Type B pancreatic cell (in vitro differentiated cells): ENCODE data around the gene C12orf42. TPM values are rescaled to one million over a fixed set of nuclear protein-coding genes. Genes with fewer than 3 reads are reported as not detected.
A peak's percentile ranks its signal among the peaks of the same experiment; 100 is the strongest.

Source experiments
- DNase-seq: peaks from one replicate; pipeline ENCODE4 v3.0.0; 2021; ENCODE audit warnings: mixed read lengths; ENCODE audit not compliant: unreplicated experiment; ENCODE audit errors: extremely low spot score
- H3K27ac Mint-ChIP-seq: 2 replicates; pipeline ENCODE4 v1.8.0; 2021; ENCODE audit warnings: mild to moderate bottlenecking, mixed read lengths
- H3K27me3 Mint-ChIP-seq: 2 replicates; pipeline ENCODE4 v1.8.0; 2021; ENCODE audit warnings: mixed read lengths
- H3K36me3 Mint-ChIP-seq: 2 replicates; pipeline ENCODE4 v1.8.0; 2021; ENCODE audit warnings: mixed read lengths
- H3K4me1 Mint-ChIP-seq: one replicate; pipeline ENCODE4 v1.8.0; 2021; ENCODE audit warnings: mixed read lengths; ENCODE audit not compliant: unreplicated experiment
- H3K4me3 Mint-ChIP-seq: 2 replicates; pipeline ENCODE4 v1.8.0; 2021; ENCODE audit warnings: mild to moderate bottlenecking, mixed read lengths
- H3K9me3 Mint-ChIP-seq: 2 replicates; pipeline ENCODE4 v1.8.0; 2021; ENCODE audit warnings: mixed read lengths
- CTCF ChIP-seq: fragments of 200-600 bp; sonication (generic); conservative IDR thresholded peaks from 2 replicates; pipeline ENCODE4 v1.5.0; 2021; ENCODE audit warnings: antibody characterized with exemption, mild to moderate bottlenecking
- total RNA-seq: library from RNA; stranded (reverse); gene quantifications from 2 replicates; pipeline ENCODE4 v1.2.1, GENCODE V29; 2021; ENCODE audit warnings: low replicate concordance

C12orf42 gene
- total RNA-seq, 1 donor from 2014 or later, result not detected

- H3K4me3 Mint-ChIP-seq, result no peak overlapping the region
- H3K9me3 Mint-ChIP-seq, result no peaks in the 10 kb centered on the region
- peaks cover 16% of the 10 kb centered on the region for H3K27me3 Mint-ChIP-seq
- DNase-seq, result no peak
- H3K36me3 Mint-ChIP-seq, result no peaks in the 10 kb centered on the region
- TF ChIP-seq CTCF, result no peak
- no peaks in the 10 kb centered on the region for H3K4me1 Mint-ChIP-seq
- no peak overlapping the region for H3K27ac Mint-ChIP-seq
These were observed 217.4 kb downstream of the C12orf42 start for GRCh38 chr12:103278329-103278728.

- H3K9me3 Mint-ChIP-seq, result no peaks in the 10 kb centered on the region
- peaks cover 21% of the 10 kb centered on the region for H3K27me3 Mint-ChIP-seq
- no peak for TF ChIP-seq CTCF
- H3K4me1 Mint-ChIP-seq, result peaks cover 13% of the 10 kb centered on the region
- H3K36me3 Mint-ChIP-seq, result no peaks in the 10 kb centered on the region
- DNase-seq, result no peak
- H3K4me3 Mint-ChIP-seq, result no peak overlapping the region
- no peak overlapping the region for H3K27ac Mint-ChIP-seq
These were observed 222.1 kb downstream of the C12orf42 start for GRCh38 chr12:103273645-103274044.

GRCh38 chr12:103272949-103273348 is 222.8 kb downstream of the C12orf42 start:
- Mint-ChIP-seq H3K4me3 (no peak overlapping the region), H3K27ac (no peak overlapping the region), H3K9me3 (no peaks in the 10 kb centered on the region), H3K36me3 (no peaks in the 10 kb centered on the region), H3K4me1 (peaks cover 14% of the 10 kb centered on the region), H3K27me3 (peaks cover 23% of the 10 kb centered on the region)
- TF ChIP-seq CTCF, result no peak
- DNase-seq, result no peak

GRCh38 chr12:103269946-103270345 is 225.8 kb downstream of the C12orf42 start:
- H3K4me3 Mint-ChIP-seq, result no peak overlapping the region

GRCh38 chr12:103268831-103269514 is 226.8 kb downstream of the C12orf42 start:
- no peaks in the 10 kb centered on the region for H3K36me3 Mint-ChIP-seq

More at GRCh38 chr12:103269946-103270345, 225.8 kb downstream of the C12orf42 start:
- Mint-ChIP-seq H3K4me1 (peaks cover 14% of the 10 kb centered on the region), H3K9me3 (no peaks in the 10 kb centered on the region), H3K36me3 (no peaks in the 10 kb centered on the region), H3K27ac (no peak overlapping the region), H3K27me3 (peaks cover 22% of the 10 kb centered on the region)
- DNase-seq, result no peak
- TF ChIP-seq CTCF, result no peak

More at GRCh38 chr12:103268831-103269514, 226.8 kb downstream of the C12orf42 start:
- no peak for TF ChIP-seq CTCF
- Mint-ChIP-seq H3K27me3 (peaks cover 22% of the 10 kb centered on the region), H3K4me1 (peaks cover 14% of the 10 kb centered on the region), H3K9me3 (no peaks in the 10 kb centered on the region), H3K27ac (peak overlapping the region; percentile 9), H3K4me3 (no peak overlapping the region)
- no peak for DNase-seq
